Heart left ventricle (tissue), 13 donors: ENCODE results near the gene GNB1L.

Source experiments
- POLR2A ChIP-seq, 2 donors: fragments of 450-650 bp; IDR thresholded peaks; one replicate each; pipeline ENCODE4 v1.6.1; 2017; ENCODE audit warnings: antibody characterized with exemption in 2 of 2, mild to moderate bottlenecking in 2 of 2, moderate library complexity in 2 of 2
- TF ChIP-seq, protein P1 (sequence below), 12 donors: fragments of 200-600 bp; sonication (generic) in 4 of 12; IDR thresholded peaks; one replicate each; pipeline versions ENCODE4 v1.5.0 to v1.8.0; 2018 to 2022; ENCODE audit warnings: antibody characterized with exemption in 12 of 12, mild to moderate bottlenecking in 5 of 12
- donor health status: ischemic (EF 13 %, LVEDD 7.1; RV severe dilation, severe dysfunction).
- donor health status: DM: no; HTN: yes; CAD: no.
- donor health status: DM: no; HTN: no; CAD: no.
- donor health status: ischemic (EF 25% LVEDD 6.9; RV normal size, moderate dysfunction).
- donor health status: ischemic (EF 25% LVEDD 5.7; RV mildly dilated, moderate dysfunction).
- donor health status: ischemic (EF 35%, LVEDD 5.7; RV mildly dilated, moderate dysfunction).
- donor health status: nonischemic (EF 11% LVEDD 7.7; RV severe dilation, severe dysfunction).
- donor health status: DM: yes; HTN: yes; CAD: no.
- donor health status: PGD.
- donor health status: ischemic (EF 29% LVEDD 5.4; RV normal size, mild dysfunction).
- donor health status: nonischemic (EF 23%, LVEDD 6.1; RV moderate dilation, normal function).

DNA sequence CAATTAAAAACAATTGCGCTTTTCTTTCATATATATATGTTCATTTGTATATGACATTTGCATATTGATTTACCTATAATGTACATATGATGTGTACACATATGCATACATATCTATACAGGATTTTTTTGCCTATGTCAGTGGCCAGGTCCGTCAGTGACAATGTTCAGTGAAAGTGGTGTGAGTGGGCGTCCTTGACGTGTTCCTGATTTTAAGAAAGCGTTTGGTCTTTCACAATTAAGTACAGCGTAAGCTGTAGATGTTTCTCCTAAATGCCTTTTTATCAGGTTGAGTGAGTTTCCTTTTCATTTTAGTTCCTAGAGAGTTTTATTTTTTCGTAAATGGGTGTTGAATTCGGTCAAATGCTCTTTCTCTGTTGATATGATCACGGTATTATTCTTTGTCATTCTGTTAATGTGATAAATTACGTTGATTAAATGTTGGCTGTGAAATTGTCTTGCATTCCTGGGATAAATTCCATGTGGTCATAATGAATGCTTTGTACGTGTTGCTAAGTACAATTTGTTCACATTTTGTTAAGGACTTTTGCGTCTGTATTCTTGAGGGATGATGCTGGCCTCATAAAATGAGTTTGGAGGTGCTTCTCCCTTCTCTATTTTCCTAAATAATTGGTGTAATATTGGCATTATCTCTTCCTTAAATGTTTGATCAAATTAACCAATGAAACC lies 10.6 kb upstream of the GNB1L start:
- TF ChIP-seq, protein P1, sequence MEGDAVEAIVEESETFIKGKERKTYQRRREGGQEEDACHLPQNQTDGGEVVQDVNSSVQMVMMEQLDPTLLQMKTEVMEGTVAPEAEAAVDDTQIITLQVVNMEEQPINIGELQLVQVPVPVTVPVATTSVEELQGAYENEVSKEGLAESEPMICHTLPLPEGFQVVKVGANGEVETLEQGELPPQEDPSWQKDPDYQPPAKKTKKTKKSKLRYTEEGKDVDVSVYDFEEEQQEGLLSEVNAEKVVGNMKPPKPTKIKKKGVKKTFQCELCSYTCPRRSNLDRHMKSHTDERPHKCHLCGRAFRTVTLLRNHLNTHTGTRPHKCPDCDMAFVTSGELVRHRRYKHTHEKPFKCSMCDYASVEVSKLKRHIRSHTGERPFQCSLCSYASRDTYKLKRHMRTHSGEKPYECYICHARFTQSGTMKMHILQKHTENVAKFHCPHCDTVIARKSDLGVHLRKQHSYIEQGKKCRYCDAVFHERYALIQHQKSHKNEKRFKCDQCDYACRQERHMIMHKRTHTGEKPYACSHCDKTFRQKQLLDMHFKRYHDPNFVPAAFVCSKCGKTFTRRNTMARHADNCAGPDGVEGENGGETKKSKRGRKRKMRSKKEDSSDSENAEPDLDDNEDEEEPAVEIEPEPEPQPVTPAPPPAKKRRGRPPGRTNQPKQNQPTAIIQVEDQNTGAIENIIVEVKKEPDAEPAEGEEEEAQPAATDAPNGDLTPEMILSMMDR (IDR thresholded peaks at IDR 0.05), result no peak
- no peak for TF ChIP-seq POLR2A (IDR thresholded peaks at IDR 0.05)
